ENCODE results near the gene RTRAF. TPM values are rescaled to one million over a fixed set of nuclear protein-coding genes. Genes with fewer than 3 reads are reported as not detected.

RTRAF gene
- total and polyA plus RNA-seq, 2 of the 8 experiments (the other 6 are each of a cell fraction or from before 2014, with no cell fraction given): 149 to 359 TPM

- H2BK5ac ChIP-seq (ENCODE audit: low read depth, low read length): no peak overlapping the region
- no peak overlapping the region for H4K5ac ChIP-seq (ENCODE audit: insufficient read length, low read depth, low read length)
- no peak overlapping the region for H3K18ac ChIP-seq (ENCODE audit: extremely low read depth, low read length)
- H3K4ac ChIP-seq (replicated peaks; ENCODE audit: insufficient read length, low read depth, low read length): no peak overlapping the region
- no peak overlapping the region for H3K23ac ChIP-seq (ENCODE audit: insufficient read length)
- FAIRE-seq (no peak), DNase-seq (ENCODE audit: low read depth in 1 of 2, low spot score in 2 of 2) (no peak)
- 97% methylated on average over 9 of the region's 9 CpGs; no CpG with 5 or more reads in 1 of the 2 experiments for WGBS, 2 experiments (ENCODE audit: extremely low coverage in 1 of 2, insufficient coverage in 1 of 2, insufficient read length in 1 of 2, insufficient replicate concordance in 2 of 2, low coverage in 1 of 2, low lambda C conversion rate in 2 of 2, missing lambda C conversion rate in 1 of 2)
- H3K79me1 ChIP-seq (ENCODE audit: low read depth, low read length): no peaks in the 10 kb centered on the region
- no peak overlapping the region for H2BK20ac ChIP-seq (ENCODE audit: low read length)
- CTCF ChIA-PET (ENCODE audit: partially characterized antibody): interaction anchor here (1.5 to 3.8 kb wide), 2 partner anchors 17 to 33 kb away, joined by 5 to 18 read pairs; no protein-coding TSS in a partner anchor
- peaks cover 11 to 55% (median 33%) of the 10 kb centered on the region in 4 experiments for H3K36me3 ChIP-seq (ENCODE audit: control insufficient read depth in 2 of 4, insufficient read depth in 4 of 4, low read length in 3 of 4)
- no peak overlapping the region for H2BK15ac ChIP-seq (ENCODE audit: low read length)
- no peak overlapping the region for H4K8ac ChIP-seq (ENCODE audit: extremely low read depth, insufficient read depth, low read length)
- no peaks in the 10 kb centered on the region; a peak in 1 of 4 replicates for H3K9me3 ChIP-seq (ENCODE audit: insufficient read depth in 2 of 2, low read depth in 1 of 2, low read length in 1 of 2)
- no peak overlapping the region for H3K14ac ChIP-seq (ENCODE audit: insufficient read length)
- no peak overlapping the region for H3K4me3 ChIP-seq (ENCODE audit: extremely low read depth in 1 of 4, insufficient read depth in 2 of 4, low read depth in 3 of 4, low read length in 4 of 4)
- H3K4me2 ChIP-seq (ENCODE audit: insufficient read depth in 1 of 2, low read depth in 2 of 2, low read length in 2 of 2): no peak overlapping the region
- no peak overlapping the region for H2AFZ ChIP-seq (ENCODE audit: low read length)
- no peak overlapping the region for H4K91ac ChIP-seq (replicated peaks; ENCODE audit: insufficient read length, low read length)
- H2BK120ac ChIP-seq (replicated peaks; ENCODE audit: low read depth, low read length): no peak overlapping the region
- no peaks in the 10 kb centered on the region for H3K79me2 ChIP-seq (ENCODE audit: control insufficient read depth in 1 of 2, insufficient read depth in 2 of 2, low read length in 2 of 2)
- no peak overlapping the region for H2BK12ac ChIP-seq (ENCODE audit: low read depth, low read length)
- H3K9ac ChIP-seq (replicated peaks in 1 of 4; ENCODE audit: extremely low read depth in 1 of 4, low read depth in 3 of 4, low read length in 3 of 4): no peak overlapping the region
- no peak overlapping the region for H3K27ac ChIP-seq (ENCODE audit: low read depth, low read length)
- H3K23me2 ChIP-seq (ENCODE audit: low read depth, low read length): no peaks in the 10 kb centered on the region
- H4K20me1 ChIP-seq (replicated peaks in 1 of 2; ENCODE audit: control insufficient read depth in 1 of 2, insufficient read depth in 2 of 2, low read length in 2 of 2): peaks cover 3 to 4% of the 10 kb centered on the region in 2 experiments
- no peak overlapping the region for H3K56ac ChIP-seq (replicated peaks; ENCODE audit: insufficient read length, low read depth, low read length)
- POLR2A ChIA-PET (ENCODE audit: partially characterized antibody): interaction anchor here (1.3 kb wide), 1 partner anchor 9 kb away, joined by 7 read pairs; no protein-coding TSS in a partner anchor
- no peaks in the 10 kb centered on the region for H3K27me3 ChIP-seq (replicated peaks in 1 of 4; ENCODE audit: control insufficient read depth in 3 of 4, extremely low read depth in 1 of 4, insufficient read depth in 3 of 4, low read length in 3 of 4)
- H3K4me1 ChIP-seq (replicated peaks in 1 of 4; ENCODE audit: control insufficient read depth in 3 of 4, insufficient read depth in 4 of 4, low read length in 3 of 4): peaks cover 2 to 12% (median 10%) of the 10 kb centered on the region in 4 experiments; a peak in 6 of 7 replicates
- no peak overlapping the region for H2AK5ac ChIP-seq (ENCODE audit: low read depth, low read length)
- no peak for TF ChIP-seq CTBP2 (IDR thresholded peaks at IDR 0.05; ENCODE audit: borderline replicate concordance, insufficient read depth, insufficient read length, low read length)
Observed at GRCh38 chr14:52011523-52011922, 22.2 kb downstream of the RTRAF start.

Data from H1 (cell line).